Gastrocnemius medialis (tissue), 4 donors: ENCODE results near the gene SYNJ2. TPM values are rescaled to one million over a fixed set of nuclear protein-coding genes. Genes with fewer than 3 reads are reported as not detected.
A peak's percentile ranks its signal among the peaks of the same experiment; 100 is the strongest.

Experiments
- ATAC-seq, 2 donors: fragments of 150-250 bp; one replicate each; pipeline ENCODE4 v1.9.1; 2016
- DNase-seq, 2 donors: peaks; one replicate each; pipeline ENCODE4 v3.0.0-alpha.2; 2019
- H3K27ac ChIP-seq, 4 donors: fragments of 200-600 bp; sonication (generic); 1 replicate in 1 of 4; 2 replicates in 3 of 4; pipeline ENCODE4 v1.5.1; 2016 to 2018; ENCODE audit warnings: mild to moderate bottlenecking in 2 of 4, moderate library complexity in 1 of 4
- H3K27me3 ChIP-seq, 3 donors: fragments of 200-600 bp; sonication (generic) in 2 of 3; 1 replicate in 1 of 3; 2 replicates in 2 of 3; pipeline versions ENCODE4 v1.5.1 to v1.6.0; 2016 to 2019; ENCODE audit warnings: mild to moderate bottlenecking in 1 of 3, moderate library complexity in 1 of 3
- H3K36me3 ChIP-seq, 2 donors: fragments of 200-600 bp; sonication (generic) in 1 of 2; one replicate each; pipeline ENCODE4 v1.5.1; 2017 to 2018
- H3K4me1 ChIP-seq, 2 donors: fragments of 200-600 bp; sonication (generic) in 1 of 2; one replicate each; pipeline ENCODE4 v1.5.1; 2016 to 2017; ENCODE audit warnings: mild to moderate bottlenecking in 2 of 2
- H3K4me3 ChIP-seq, 4 donors: fragments of 200-600 bp; sonication (generic) in 3 of 4; 1 replicate in 1 of 4; 2 replicates in 3 of 4; pipeline ENCODE4 v1.5.1; 2016 to 2019; ENCODE audit warnings: mild to moderate bottlenecking in 2 of 4
- H3K9me3 ChIP-seq, 3 donors: fragments of 200-600 bp; sonication (generic) in 2 of 3; 1 replicate in 1 of 3; 2 replicates in 2 of 3; pipeline ENCODE4 v1.5.1; 2016 to 2019
- POLR2A ChIP-seq, 2 donors: fragments of 450-650 bp; IDR thresholded peaks; one replicate each; pipeline ENCODE4 v1.6.1; 2017; ENCODE audit warnings: antibody characterized with exemption in 2 of 2, mild to moderate bottlenecking in 2 of 2, moderate library complexity in 2 of 2
- in situ Hi-C, 4 donors: fragments of 200-750 bp; cut with MboI; loops; one replicate each; pipeline versions ENCODE4 v1.15.0 to v1.8.0; 2017; ENCODE audit warnings: low sequenced_read_pairs in 4 of 4
- intact Hi-C: fragments of 100-400 bp; cut with DNase I; formaldehyde crosslinking; loops from one replicate; pipeline ENCODE4 v1.15.1; 2023; ENCODE audit warnings: low total_unique reads
- total RNA-seq, 4 donors: library from RNA; depleted of rRNA; stranded (reverse); fragments of >200 nt; gene quantifications; one replicate each; pipeline versions ENCODE4 v1.1.0 to v1.2.3, GENCODE V29; 2016
- TF ChIP-seq, protein P1 (sequence below), 5 experiments: fragments of 450-650 bp in 3 of 5; fragments of 200-600 bp in 2 of 5; sonication (generic) in 2 of 5; IDR thresholded peaks in 4 of 5; conservative IDR thresholded peaks in 1 of 5; 1 replicate in 4 of 5; 2 replicates in 1 of 5; pipeline ENCODE4 v1.5.1; 2016 to 2019; ENCODE audit warnings: antibody characterized with exemption in 5 of 5, mild to moderate bottlenecking in 3 of 5, moderate library complexity in 3 of 5

The SYNJ2 gene
- total RNA-seq, 4 donors from 2014 or later: 3.9 to 17.0 (median 7.0) TPM

DNA sequence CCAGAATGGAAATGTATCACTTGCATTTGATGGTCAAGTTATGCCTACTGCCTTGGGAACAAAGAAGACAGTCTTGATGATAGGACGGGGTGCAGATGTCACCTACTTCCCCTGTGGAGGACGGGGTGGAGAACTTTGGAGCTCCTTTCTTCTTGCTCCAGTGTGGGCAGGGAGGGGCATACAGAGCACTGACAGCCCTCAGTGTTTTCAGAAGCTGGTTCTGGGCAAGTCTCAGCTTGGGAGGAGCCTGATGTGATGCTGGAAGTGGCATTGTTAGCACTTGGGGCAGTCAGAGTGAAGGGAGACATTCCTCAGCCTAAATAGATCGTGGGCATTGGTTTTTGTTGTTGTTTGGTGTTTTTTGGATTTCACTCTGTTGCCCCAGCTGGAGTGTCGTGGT, 59.7 kb downstream of the SYNJ2 start:
- peaks cover 43 to 50% of the 10 kb centered on the region in 2 donors for H3K4me1 ChIP-seq
- intact Hi-C loops: loop anchor here (10.0 kb wide), 2 partner anchors 603 to 1083 kb away; partner anchors contain the start of gene DYNLT1

DNA sequence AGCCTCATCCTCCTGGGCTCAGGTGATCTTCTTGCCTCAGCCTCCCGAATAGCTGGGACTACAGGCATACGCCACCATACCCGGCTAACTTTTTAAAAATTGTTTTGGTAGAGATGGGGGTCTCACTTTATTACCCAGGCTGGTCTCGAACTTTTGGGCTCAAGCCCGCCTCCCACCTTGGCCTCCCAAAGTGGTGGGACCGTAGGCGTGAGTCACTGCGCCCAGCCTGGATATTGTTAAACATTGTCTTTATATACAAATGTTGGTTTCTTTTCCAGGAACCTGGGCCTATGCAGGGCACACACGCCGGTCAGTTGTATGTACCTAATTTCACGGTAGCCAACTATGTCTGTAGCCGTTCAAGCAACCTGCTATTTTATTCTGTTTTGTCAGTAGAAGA, 60.1 kb downstream of the SYNJ2 start:
- TF ChIP-seq POLR2A (IDR thresholded peaks at IDR 0.05): no peak
- TF ChIP-seq, protein P1, sequence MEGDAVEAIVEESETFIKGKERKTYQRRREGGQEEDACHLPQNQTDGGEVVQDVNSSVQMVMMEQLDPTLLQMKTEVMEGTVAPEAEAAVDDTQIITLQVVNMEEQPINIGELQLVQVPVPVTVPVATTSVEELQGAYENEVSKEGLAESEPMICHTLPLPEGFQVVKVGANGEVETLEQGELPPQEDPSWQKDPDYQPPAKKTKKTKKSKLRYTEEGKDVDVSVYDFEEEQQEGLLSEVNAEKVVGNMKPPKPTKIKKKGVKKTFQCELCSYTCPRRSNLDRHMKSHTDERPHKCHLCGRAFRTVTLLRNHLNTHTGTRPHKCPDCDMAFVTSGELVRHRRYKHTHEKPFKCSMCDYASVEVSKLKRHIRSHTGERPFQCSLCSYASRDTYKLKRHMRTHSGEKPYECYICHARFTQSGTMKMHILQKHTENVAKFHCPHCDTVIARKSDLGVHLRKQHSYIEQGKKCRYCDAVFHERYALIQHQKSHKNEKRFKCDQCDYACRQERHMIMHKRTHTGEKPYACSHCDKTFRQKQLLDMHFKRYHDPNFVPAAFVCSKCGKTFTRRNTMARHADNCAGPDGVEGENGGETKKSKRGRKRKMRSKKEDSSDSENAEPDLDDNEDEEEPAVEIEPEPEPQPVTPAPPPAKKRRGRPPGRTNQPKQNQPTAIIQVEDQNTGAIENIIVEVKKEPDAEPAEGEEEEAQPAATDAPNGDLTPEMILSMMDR (IDR thresholded peaks at IDR 0.05 in 4 of 5, conservative IDR thresholded peaks at IDR 0.05 in 1 of 5): no peak
- DNase-seq (peak in 1 of 2 donors; percentile 15), ATAC-seq (no peak)
- peak overlapping the region; percentile 93 to 99 (median 96) for H3K27ac ChIP-seq
- H3K4me3 ChIP-seq: peak overlapping the region in 1 of 4 donors; percentile 55
- in situ Hi-C loops (no loop called here), intact Hi-C loops (loop anchor here (2.0 to 10.0 kb wide), 3 partner anchors 19 to 1083 kb away; partner anchors contain the start of gene DYNLT1)
- no peaks in the 10 kb centered on the region for H3K36me3 ChIP-seq
- H3K27me3 ChIP-seq: no peaks in the 10 kb centered on the region
- H3K4me1 ChIP-seq: peaks cover 47 to 54% of the 10 kb centered on the region in 2 donors
- no peaks in the 10 kb centered on the region for H3K9me3 ChIP-seq

More for the DNA sequence above, 59.7 kb downstream of the SYNJ2 start:
- no peak overlapping the region for H3K4me3 ChIP-seq
- no peaks in the 10 kb centered on the region for H3K27me3 ChIP-seq
- peak overlapping the region; percentile 93 to 99 (median 96) for H3K27ac ChIP-seq
- H3K36me3 ChIP-seq: no peaks in the 10 kb centered on the region
- TF ChIP-seq POLR2A (IDR thresholded peaks at IDR 0.05): no peak
- TF ChIP-seq, protein P1 (IDR thresholded peaks at IDR 0.05 in 4 of 5, conservative IDR thresholded peaks at IDR 0.05 in 1 of 5): no peak
- in situ Hi-C loops: no loop called here
- H3K9me3 ChIP-seq: no peaks in the 10 kb centered on the region
- DNase-seq (peak in 1 of 2 donors; percentile 12), ATAC-seq (no peak)

DNA sequence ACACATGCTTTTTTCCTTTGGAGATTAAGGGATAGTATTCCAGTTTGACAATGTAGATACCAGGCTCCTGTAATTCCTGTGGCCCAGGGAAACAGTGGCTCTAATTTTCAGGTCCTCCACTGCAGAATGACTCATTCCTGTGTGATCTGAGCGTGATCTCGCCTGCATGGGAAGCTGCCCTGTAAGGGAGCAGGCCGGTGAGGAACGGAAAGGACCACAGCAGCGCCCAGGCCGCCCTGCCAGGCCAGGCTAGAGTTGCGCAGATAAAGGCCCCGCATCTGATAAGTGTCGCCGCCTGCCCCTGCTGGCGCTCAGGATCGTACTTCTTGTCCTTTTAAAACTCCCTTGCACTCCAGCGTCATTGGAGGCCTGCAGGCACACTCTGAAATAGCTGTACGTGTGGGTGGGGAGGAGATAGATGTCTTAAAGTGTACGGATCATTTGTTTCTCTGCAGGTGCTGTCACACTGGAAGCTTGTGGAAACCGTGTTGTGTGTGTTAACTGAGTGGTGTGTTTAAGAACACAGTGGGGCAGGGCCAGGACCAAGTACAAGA, 60.7 kb downstream of the SYNJ2 start:
- H3K27me3 ChIP-seq: no peaks in the 10 kb centered on the region
- H3K4me1 ChIP-seq: peaks cover 48 to 56% of the 10 kb centered on the region in 2 donors

DNA sequence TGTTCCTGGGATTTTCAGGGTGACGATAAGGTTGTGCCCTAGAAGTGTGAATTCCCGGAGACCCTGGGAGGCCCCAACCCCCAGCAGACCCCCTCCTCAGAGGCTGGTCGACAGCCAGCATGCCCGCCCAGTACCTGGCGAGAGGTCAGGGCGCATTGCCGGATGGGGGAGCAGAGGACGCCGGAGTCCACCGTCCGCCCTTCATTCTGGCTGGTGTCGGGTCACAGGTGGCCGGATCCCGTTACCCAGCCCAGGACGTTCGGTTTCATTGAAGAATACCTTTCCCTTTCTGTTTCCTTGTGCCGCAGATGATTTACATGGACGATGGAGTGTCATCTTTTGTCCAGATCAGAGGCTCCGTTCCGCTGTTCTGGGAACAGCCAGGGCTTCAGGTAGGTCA, 61.3 kb downstream of the SYNJ2 start:
- H3K27ac ChIP-seq: peak overlapping the region; percentile 93 to 99 (median 96)
- intact Hi-C loops: loop anchor here (2.0 to 10.0 kb wide), 3 partner anchors 18 to 1082 kb away; partner anchors contain the start of gene DYNLT1
- no peaks in the 10 kb centered on the region for H3K9me3 ChIP-seq
- TF ChIP-seq, protein P1 (IDR thresholded peaks at IDR 0.05 in 4 of 5, conservative IDR thresholded peaks at IDR 0.05 in 1 of 5): no peak
- TF ChIP-seq POLR2A (IDR thresholded peaks at IDR 0.05): no peak
- H3K4me1 ChIP-seq: peaks cover 48 to 63% of the 10 kb centered on the region in 2 donors
- H3K27me3 ChIP-seq: no peaks in the 10 kb centered on the region
- peak overlapping the region; percentile 42 to 55 (median 51) for H3K4me3 ChIP-seq
- no peaks in the 10 kb centered on the region for H3K36me3 ChIP-seq
- ATAC-seq (peak; percentile 8 to 20), DNase-seq (peak; percentile 50 to 55)
- in situ Hi-C loops: no loop called here

More for the DNA sequence above, 60.7 kb downstream of the SYNJ2 start:
- TF ChIP-seq, protein P1 (IDR thresholded peaks at IDR 0.05 in 4 of 5, conservative IDR thresholded peaks at IDR 0.05 in 1 of 5): no peak
- peak; percentile 42 to 61 for TF ChIP-seq POLR2A (IDR thresholded peaks at IDR 0.05)
- no peaks in the 10 kb centered on the region for H3K9me3 ChIP-seq
- peak overlapping the region; percentile 93 to 99 (median 96) for H3K27ac ChIP-seq
- peak overlapping the region in 3 of 4 donors; percentile 42 to 55 (median 47) for H3K4me3 ChIP-seq
- DNase-seq (peak; percentile 79 to 87), ATAC-seq (peak; percentile 44 to 49)
- in situ Hi-C loops (no loop called here), intact Hi-C loops (loop anchor here (2.0 to 10.0 kb wide), 3 partner anchors 18 to 1082 kb away; partner anchors contain the start of gene DYNLT1)
- no peaks in the 10 kb centered on the region for H3K36me3 ChIP-seq
